ENCODE measurements around the gene LIPM. TPM values are rescaled to one million over a fixed set of nuclear protein-coding genes. Genes with fewer than 3 reads are reported as not detected.

The LIPM gene
- polyA plus RNA-seq, 3 donors from 2014 or later, result not detected

DNA sequence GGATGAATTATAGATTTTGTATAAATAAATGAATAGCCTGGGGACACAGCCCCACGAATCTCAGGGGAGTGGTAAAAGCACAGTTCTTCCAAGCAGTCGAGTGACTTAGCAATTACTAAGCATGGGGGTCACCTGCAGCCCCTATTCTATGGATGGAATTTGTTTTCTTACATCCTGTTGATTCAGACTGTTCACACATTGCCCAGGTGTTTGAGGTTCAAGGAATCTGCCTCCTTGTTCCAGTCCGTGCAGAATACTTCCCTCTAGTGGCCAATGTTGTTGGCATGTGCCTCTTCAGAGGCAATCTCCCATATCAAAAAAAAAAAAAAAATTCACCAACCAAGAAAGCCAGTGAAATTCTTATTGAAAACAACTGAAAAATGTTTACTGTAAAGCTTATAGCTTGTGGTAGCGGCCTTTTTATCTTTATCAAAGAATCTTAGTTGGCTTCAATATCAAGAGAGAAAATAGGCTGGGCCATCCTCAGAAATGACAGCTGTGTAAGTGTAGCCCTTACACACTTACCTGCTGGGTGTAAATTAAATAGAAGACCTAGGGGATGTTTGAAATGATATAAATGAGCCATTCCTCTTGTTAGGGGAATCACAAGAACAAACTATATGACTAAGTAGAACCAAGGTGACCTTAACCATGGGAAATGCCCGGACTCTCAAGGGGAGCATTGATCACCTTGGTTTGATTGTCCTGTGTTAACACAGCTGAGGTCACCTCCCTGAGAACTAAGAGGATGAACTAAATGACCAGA lies 7.8 kb downstream of the LIPM start:
- Mint-ChIP-seq H3K4me1 (peaks cover 8 to 11% of the 10 kb centered on the region in 2 donors), H3K36me3 (no peaks in the 10 kb centered on the region), H3K27ac (peak overlapping the region in 1 of 6 donors; percentile 17), H3K4me3 (no peak overlapping the region), H3K27me3 (ENCODE audit: low read depth in 3 of 3) (no peaks in the 10 kb centered on the region), H3K9me3 (no peaks in the 10 kb centered on the region)
- peak; percentile 50 to 57 (median 52) for DNase-seq

DNA sequence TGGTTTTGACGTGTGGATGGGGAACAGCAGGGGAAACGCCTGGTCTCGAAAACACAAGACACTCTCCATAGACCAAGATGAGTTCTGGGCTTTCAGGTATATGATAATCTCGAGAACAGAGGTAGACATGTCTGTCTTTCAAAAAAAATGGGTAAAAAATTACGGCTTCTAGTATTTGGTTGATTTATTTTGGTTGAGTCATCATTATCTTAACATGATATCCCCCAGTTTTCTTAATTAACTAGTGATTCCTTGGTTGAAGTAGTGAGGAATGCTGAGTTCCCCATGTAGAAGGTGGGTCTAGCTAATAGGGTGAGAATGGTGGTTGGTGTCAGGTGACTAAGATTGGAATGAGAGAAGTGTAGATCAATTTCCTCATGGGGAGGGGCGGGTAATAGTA lies 10.7 kb downstream of the LIPM start:
- Mint-ChIP-seq H3K36me3 (no peaks in the 10 kb centered on the region), H3K9me3 (no peaks in the 10 kb centered on the region), H3K4me1 (peaks cover 8 to 11% of the 10 kb centered on the region in 2 donors), H3K27ac (peak overlapping the region in 1 of 6 donors; percentile 22), H3K27me3 (ENCODE audit: low read depth in 3 of 3) (no peaks in the 10 kb centered on the region), H3K4me3 (no peak overlapping the region)
- DNase-seq, result no peak

DNA sequence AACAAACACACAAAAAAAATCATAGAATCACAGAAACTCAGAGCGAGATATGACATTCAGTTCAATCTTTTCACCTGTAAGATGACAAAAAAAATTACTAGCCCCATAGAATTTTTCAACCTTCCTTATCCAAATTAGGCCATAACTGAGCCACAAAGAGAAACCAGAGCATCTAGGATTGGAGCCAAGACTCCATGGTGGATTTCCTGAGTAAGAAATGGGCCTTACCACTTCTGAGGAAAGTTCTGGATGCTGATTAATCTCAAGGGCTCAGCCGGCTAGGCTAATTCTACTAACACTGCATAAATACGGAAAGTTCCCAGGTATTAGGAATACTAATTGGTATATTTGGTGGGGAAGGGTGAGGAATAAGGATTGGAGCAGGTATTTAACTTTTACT lies 16.8 kb downstream of the LIPM start:
- Mint-ChIP-seq H3K4me1 (peaks cover 8 to 17% of the 10 kb centered on the region in 2 donors), H3K36me3 (peaks cover 0 to 3% (median 0%) of the 10 kb centered on the region in 3 donors), H3K27me3 (ENCODE audit: low read depth in 3 of 3) (no peaks in the 10 kb centered on the region), H3K9me3 (no peaks in the 10 kb centered on the region), H3K4me3 (no peak overlapping the region), H3K27ac (no peak overlapping the region)
- DNase-seq, result no peak

DNA sequence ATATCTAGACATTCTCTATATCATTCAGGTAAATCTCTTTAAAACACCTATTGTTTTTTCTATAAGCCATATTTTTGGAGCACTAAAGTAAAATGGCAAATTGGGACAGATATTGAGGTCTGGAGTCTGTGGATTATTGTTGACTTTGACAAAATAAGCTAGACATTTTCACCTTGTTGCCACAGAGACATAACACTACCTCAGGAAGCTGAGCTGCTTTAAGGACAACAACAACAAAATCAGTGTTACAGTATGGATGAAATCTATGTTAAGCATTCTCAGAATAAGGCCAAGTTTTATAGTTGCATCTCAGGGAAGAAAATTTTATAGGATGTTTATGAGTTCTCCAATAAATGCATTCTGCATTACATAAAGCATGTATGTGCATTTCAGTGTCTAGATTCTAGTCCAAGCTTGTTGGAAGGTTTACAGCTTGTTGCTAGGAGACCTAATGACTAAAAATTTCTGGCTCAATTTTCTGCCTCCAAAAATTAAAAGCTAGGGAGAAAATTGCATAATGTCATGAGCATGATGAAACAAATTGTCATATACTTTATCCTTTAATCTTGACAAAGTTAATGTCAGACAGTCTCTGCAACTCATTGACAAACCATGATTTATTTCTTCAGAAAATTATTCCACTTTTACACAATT lies 18.3 kb downstream of the LIPM start:
- Mint-ChIP-seq H3K36me3 (peaks cover 0 to 3% (median 0%) of the 10 kb centered on the region in 3 donors), H3K9me3 (no peaks in the 10 kb centered on the region), H3K4me1 (peaks cover 23 to 33% of the 10 kb centered on the region in 2 donors), H3K27me3 (ENCODE audit: low read depth in 3 of 3) (peaks cover 0 to 4% (median 0%) of the 10 kb centered on the region in 3 donors), H3K27ac (no peak overlapping the region), H3K4me3 (no peak overlapping the region)
- no peak for DNase-seq

DNA sequence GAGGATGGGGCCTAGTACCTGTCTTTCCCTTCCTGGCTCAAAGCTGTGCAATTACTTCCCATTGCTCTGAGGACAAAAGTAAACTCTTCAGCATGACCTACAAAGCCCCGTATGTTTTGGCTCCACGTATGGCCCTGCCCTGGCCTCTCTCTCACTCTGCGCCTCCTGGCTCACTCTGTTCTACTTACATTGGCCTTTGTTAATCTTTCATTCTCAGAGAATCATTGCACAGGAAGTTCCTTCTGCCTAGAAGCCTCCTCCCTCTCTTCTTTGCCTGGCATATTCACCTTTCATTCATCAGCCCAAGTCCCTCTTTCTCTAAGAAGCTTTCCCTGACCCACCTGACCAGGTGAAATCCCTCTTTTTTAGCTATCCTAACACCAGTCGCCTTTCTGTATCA lies 23.9 kb downstream of the LIPM start:
- Mint-ChIP-seq H3K27ac (peak overlapping the region; percentile 31 to 99 (median 78)), H3K36me3 (peaks cover 0 to 5% (median 3%) of the 10 kb centered on the region in 3 donors), H3K4me3 (peak overlapping the region; percentile 27 to 70 (median 41)), H3K9me3 (no peaks in the 10 kb centered on the region), H3K4me1 (peaks cover 49 to 51% of the 10 kb centered on the region in 2 donors), H3K27me3 (ENCODE audit: low read depth in 3 of 3) (peaks cover 0 to 4% (median 2%) of the 10 kb centered on the region in 3 donors)
- DNase-seq, result no peak

DNA sequence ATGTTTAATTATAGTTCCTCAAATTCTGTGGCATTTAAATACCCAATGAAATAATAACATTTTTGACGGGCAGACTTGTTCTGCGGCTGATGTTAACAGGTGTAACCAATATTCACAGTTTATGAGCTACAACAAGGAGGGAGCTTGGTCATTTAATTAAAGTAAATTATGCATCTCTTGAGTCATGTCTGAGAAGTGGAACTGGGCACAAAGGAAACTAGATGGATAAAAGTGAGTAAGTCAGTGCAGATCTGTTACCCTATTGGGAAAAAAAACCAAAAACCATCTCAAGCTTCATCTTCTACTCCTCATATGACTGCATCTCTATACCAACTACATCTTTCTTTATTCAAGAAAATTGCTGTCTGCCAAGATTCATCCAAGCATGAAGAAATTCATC lies 25.1 kb downstream of the LIPM start:
- peaks cover 0 to 4% (median 2%) of the 10 kb centered on the region in 3 donors for H3K27me3 Mint-ChIP-seq (ENCODE audit: low read depth in 3 of 3)
- DNase-seq, result no peak
- peaks cover 55 to 60% of the 10 kb centered on the region in 2 donors for H3K4me1 Mint-ChIP-seq
- peaks cover 0 to 5% (median 3%) of the 10 kb centered on the region in 3 donors for H3K36me3 Mint-ChIP-seq
- no peak overlapping the region for H3K4me3 Mint-ChIP-seq
- no peaks in the 10 kb centered on the region for H3K9me3 Mint-ChIP-seq
- peak overlapping the region in 2 of 6 donors; percentile 20 to 57 for H3K27ac Mint-ChIP-seq

DNA sequence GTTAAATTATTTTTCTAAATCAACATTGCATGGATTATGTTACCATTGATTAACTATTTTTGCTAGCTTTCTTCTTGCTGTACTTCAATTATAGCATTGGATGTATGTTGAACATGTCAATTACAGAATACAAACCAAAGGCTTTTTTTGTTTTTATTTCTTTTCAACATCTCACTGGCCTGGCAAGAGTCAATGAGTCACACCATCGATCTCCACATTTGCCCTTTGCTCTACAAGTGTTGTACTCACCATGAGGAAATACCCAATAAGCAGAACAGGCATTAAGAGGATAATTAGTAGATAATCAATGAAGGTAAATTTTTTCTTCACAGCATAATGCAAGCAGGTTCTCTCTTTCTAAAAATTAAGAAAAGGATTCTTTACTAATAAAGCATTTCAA lies 25.8 kb downstream of the LIPM start:
- Mint-ChIP-seq H3K27me3 (ENCODE audit: low read depth in 3 of 3) (peaks cover 0 to 4% (median 2%) of the 10 kb centered on the region in 3 donors), H3K4me3 (no peak overlapping the region), H3K36me3 (peaks cover 0 to 5% (median 3%) of the 10 kb centered on the region in 3 donors), H3K9me3 (no peaks in the 10 kb centered on the region), H3K27ac (no peak overlapping the region), H3K4me1 (peaks cover 59 to 67% of the 10 kb centered on the region in 2 donors)
- no peak for DNase-seq

DNA sequence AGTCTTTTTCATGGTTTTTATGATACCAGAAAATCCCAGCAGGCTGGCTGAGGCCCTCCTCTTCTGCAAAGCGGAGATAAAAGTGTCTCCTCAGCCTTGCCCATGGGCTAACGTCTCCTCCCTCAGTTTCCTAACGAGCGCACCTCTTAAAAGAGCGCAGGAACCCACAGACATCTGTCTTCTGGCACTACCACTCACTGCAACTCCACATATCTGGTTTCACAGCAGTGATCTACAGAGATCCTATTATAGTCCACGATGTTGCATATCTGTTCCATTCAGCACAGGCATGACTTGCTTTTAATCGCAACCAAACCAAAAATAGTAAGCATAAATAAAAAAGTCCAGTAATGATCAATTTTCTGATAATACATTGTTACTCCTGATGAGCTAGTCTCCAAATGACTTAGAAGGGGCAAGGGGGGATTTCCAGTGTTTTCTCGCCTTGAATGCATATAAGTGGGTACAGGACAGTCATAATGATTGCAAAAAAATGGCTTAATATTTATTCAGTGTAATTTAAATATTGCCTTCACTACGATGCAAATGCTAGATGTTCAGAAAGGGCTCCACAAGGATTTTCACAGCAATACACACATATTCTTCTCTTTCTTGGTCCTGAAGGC lies 28.2 kb downstream of the LIPM start:
- no peak for DNase-seq
- H3K4me3 Mint-ChIP-seq, result peak overlapping the region in 1 of 5 donors; percentile 44

DNA sequence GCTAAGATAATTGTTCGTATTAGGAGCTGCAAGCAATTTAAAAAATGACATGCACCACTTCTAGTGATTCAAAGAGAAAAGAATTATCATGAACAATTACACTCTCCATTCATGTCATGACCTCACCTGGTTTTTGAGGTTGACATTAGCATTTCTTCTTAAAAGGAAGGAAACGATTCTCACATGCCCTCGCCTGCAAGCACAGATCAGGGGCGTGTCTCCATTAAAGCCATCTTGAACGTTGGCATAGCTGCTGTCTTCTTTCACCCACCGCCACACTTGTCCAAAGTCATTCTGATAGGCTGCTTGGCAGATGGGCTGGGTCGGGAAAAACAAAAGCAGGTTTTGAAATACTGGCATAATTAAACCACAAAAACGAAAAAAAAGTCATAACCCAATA lies 29.2 kb downstream of the LIPM start:
- peak in 2 of 3 donors; percentile 15 to 41 for DNase-seq
- H3K9me3 Mint-ChIP-seq, result no peaks in the 10 kb centered on the region
- peak overlapping the region in 3 of 5 donors; percentile 2 to 51 (median 34) for H3K4me3 Mint-ChIP-seq
- H3K27me3 Mint-ChIP-seq (ENCODE audit: low read depth in 3 of 3), result peaks cover 0 to 2% (median 0%) of the 10 kb centered on the region in 3 donors
- H3K4me1 Mint-ChIP-seq, result peaks cover 38 to 44% of the 10 kb centered on the region in 2 donors
- peak overlapping the region in 5 of 6 donors; percentile 18 to 66 (median 28) for H3K27ac Mint-ChIP-seq
- no peaks in the 10 kb centered on the region for H3K36me3 Mint-ChIP-seq

More for the DNA sequence above, 28.2 kb downstream of the LIPM start:
- Mint-ChIP-seq H3K4me1 (peaks cover 47 to 53% of the 10 kb centered on the region in 2 donors), H3K27ac (peak overlapping the region in 1 of 6 donors; percentile 28), H3K9me3 (no peaks in the 10 kb centered on the region), H3K27me3 (ENCODE audit: low read depth in 3 of 3) (peaks cover 0 to 2% (median 0%) of the 10 kb centered on the region in 3 donors), H3K36me3 (peaks cover 0 to 5% (median 0%) of the 10 kb centered on the region in 3 donors)

DNA sequence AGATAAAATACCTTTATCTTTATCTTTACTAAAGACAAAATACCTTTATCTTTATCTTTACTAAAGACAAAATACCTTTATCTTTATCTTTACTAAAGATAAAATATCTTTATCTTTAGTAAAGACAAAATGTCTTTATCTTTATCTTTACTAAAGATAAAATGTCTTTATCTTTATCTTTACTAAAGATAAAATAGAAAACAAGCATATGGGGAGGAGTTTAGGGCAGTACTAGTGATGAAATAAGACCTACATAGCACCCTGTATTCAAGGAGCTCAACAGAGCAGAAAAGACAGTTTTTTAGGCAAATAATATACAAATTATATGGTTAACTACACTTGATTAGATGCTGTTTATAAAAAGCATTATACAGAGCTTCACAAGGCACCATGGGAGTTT lies 29.8 kb downstream of the LIPM start:
- no peak for DNase-seq
- Mint-ChIP-seq H3K27ac (peak overlapping the region in 1 of 6 donors; percentile 27), H3K36me3 (no peaks in the 10 kb centered on the region)

DNA sequence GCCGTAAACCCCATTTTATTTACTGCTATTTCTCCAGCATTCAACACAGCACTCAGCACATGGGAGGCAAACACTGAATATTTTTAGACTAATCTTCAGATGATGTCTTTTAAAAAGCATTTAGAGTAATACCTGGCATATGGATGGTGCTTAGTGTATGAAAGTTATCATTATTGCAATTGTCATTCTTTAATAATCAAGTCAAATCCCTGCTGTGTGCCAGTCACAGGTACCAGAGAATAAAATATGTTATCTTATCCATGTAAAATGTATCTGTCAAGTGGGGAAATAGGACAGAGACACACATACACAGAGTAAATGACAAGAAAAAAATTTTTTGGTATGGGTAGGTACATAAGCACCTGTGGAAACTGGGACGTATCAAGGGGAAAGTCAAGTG lies 30.6 kb downstream of the LIPM start:
- DNase-seq, result no peak
- Mint-ChIP-seq H3K27ac (peak overlapping the region in 5 of 6 donors; percentile 18 to 63 (median 29)), H3K36me3 (no peaks in the 10 kb centered on the region), H3K4me3 (no peak overlapping the region), H3K9me3 (no peaks in the 10 kb centered on the region), H3K4me1 (peaks cover 30 to 34% of the 10 kb centered on the region in 2 donors), H3K27me3 (ENCODE audit: low read depth in 3 of 3) (peaks cover 0 to 2% (median 0%) of the 10 kb centered on the region in 3 donors)

More for the DNA sequence above, 29.8 kb downstream of the LIPM start:
- no peak overlapping the region for H3K4me3 Mint-ChIP-seq
- H3K4me1 Mint-ChIP-seq, result peaks cover 32 to 37% of the 10 kb centered on the region in 2 donors
- peaks cover 0 to 2% (median 0%) of the 10 kb centered on the region in 3 donors for H3K27me3 Mint-ChIP-seq (ENCODE audit: low read depth in 3 of 3)
- no peaks in the 10 kb centered on the region for H3K9me3 Mint-ChIP-seq

DNA sequence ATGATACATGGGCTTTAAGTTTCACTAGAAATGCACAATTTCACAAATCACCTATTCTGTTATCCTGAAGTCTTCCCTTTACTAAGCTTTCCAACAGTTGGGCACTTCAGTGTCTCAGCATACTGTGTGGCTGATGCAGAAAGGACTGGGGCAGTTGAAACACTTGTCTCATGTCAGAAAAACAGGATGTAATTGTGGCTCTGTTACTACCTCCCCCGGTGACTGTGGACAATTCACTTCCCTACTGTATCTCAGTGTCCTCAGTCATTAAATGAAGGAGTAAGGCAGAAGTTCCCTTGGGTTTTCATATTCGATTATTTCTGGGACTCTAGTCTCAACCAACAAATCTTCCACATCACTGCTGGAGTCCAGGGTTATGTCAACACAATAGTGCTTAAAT lies 31.2 kb downstream of the LIPM start:
- DNase-seq, result peak in 1 of 3 donors; percentile 4
- Mint-ChIP-seq H3K4me3 (peak overlapping the region in 1 of 5 donors; percentile 46), H3K27me3 (ENCODE audit: low read depth in 3 of 3) (peaks cover 0 to 2% (median 0%) of the 10 kb centered on the region in 3 donors), H3K4me1 (peaks cover 29 to 34% of the 10 kb centered on the region in 2 donors), H3K27ac (peak overlapping the region in 3 of 6 donors; percentile 20 to 63 (median 63)), H3K9me3 (no peaks in the 10 kb centered on the region), H3K36me3 (no peaks in the 10 kb centered on the region)

DNA sequence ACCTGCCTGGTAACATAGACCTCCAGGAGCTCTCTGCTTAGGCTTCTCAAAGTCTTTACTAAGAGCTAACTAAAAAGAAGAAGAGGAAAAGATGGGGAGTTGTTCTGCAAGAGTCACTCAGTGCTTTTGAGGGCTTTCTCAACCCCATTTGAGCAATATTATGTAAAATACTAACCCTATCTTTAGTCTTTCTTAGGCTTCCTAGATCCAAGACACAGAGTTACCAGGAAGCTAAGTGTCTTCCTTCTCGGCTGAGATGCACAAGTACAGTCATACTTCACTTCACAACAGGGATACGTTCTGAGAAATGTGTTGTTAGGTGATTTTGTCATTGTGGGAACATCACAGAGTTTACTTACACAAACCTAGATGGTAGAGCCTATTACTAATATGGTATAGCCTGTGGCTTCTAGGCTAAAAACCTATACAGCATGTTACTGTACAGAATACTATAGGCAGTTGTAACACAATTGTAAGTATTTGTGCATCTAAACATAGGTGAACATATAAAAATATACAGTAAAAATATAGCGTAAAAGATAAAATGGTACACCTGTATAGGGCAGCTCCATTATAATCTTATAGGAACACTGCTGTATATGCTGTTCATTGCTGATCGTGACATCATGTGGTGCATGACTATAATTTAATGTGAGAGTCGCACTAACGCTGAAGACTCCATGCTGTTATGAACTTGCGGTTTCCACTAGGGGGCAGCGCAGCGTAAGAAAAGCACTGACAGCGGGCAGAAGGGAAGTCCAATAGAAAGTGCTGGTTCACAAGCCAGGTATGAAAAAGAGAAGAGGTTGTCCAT lies 32.8 kb downstream of the LIPM start:
- peak; percentile 75 to 81 (median 77) for DNase-seq

More for the DNA sequence above, 32.8 kb downstream of the LIPM start:
- Mint-ChIP-seq H3K27me3 (ENCODE audit: low read depth in 3 of 3) (no peaks in the 10 kb centered on the region), H3K27ac (no peak overlapping the region), H3K4me1 (peaks cover 28 to 34% of the 10 kb centered on the region in 2 donors), H3K36me3 (no peaks in the 10 kb centered on the region), H3K4me3 (no peak overlapping the region), H3K9me3 (no peaks in the 10 kb centered on the region)
